HepG2 (cell line): ENCODE data around the gene FMO3. TPM values are rescaled to one million over a fixed set of nuclear protein-coding genes. Genes with fewer than 3 reads are reported as not detected.

Experiments used
- ATAC-seq: fragments of 200-7000 bp; cut with Tn5 transposase; 3 replicates; pipeline ENCODE4 v1.9.1; 2020; ENCODE audit warnings: mild to moderate bottlenecking, moderate library complexity
- BruUV-seq: library from RNA; stranded (reverse); fragments of 400-500 nt; replicated peaks from 2 replicates; lab custom pipeline; 2021; lab: Mats Ljungman, UMichigan
- CTCF ChIA-PET: fragments of 300-600 bp; formaldehyde crosslinking; extraction: SDS; loops from one replicate; lab custom pipeline; 2021; ENCODE audit warnings: low total read pairs, inconsistent platforms, low intra/inter-chr PET ratio; lab: Yijun Ruan, JAX
- POLR2A ChIA-PET: fragments of 350-600 bp; sonication (Branson Sonifier 250); formaldehyde crosslinking; loops from one replicate; lab custom pipeline; 2020; ENCODE audit warnings: antibody characterized with exemption, inconsistent platforms; lab: Yijun Ruan, JAX
- DNase-seq: peaks from one replicate; pipeline ENCODE4 v3.0.0-alpha.2; 2015; ENCODE audit warnings: low spot score
- FAIRE-seq: peaks from 3 replicates; lab custom pipeline; 2011; peaks lifted over from hg19 to GRCh38; lab: Jason Lieb, UNC
- H2AFZ ChIP-seq: one replicate; pipeline ENCODE4 v1.6.1; 2011; ENCODE audit warnings: low read length, inconsistent platforms
- H3K27ac ChIP-seq: fragments of 300-600 bp; 3 replicates; pipeline ENCODE4 v1.8.0; 2011; ENCODE audit warnings: mixed run types, mild to moderate bottlenecking, mixed read lengths, low read length, inconsistent platforms; ENCODE audit not compliant: insufficient read depth; ENCODE audit errors: extremely low read length
- H3K27me3 ChIP-seq, 2 experiments: fragments of 200-600 bp in 1 of 2; 2 replicates in 1 of 2; 3 replicates in 1 of 2; pipeline versions ENCODE4 v1.6.0 to v1.8.0; 2011; ENCODE audit warnings: low read length in 2 of 2, mild to moderate bottlenecking in 2 of 2, moderate library complexity in 2 of 2, inconsistent platforms in 1 of 2; ENCODE audit not compliant: insufficient read depth in 2 of 2, control insufficient read depth in 1 of 2
- H3K36me3 ChIP-seq, 2 experiments: fragments of 200-600 bp in 1 of 2; replicated peaks in 1 of 2; 2 replicates in 1 of 2; 3 replicates in 1 of 2; pipeline versions ENCODE4 v1.5.1 to v1.8.0; 2011; ENCODE audit warnings: low read length in 2 of 2, inconsistent platforms in 1 of 2; ENCODE audit not compliant: insufficient read depth in 2 of 2, control insufficient read depth in 1 of 2
- H3K4me1 ChIP-seq: 2 replicates; pipeline ENCODE4 v1.5.1; 2012; ENCODE audit warnings: low read length, inconsistent platforms; ENCODE audit not compliant: insufficient read depth
- H3K4me2 ChIP-seq: 2 replicates; pipeline ENCODE4 v1.6.0; 2011; ENCODE audit warnings: low read depth, low read length, inconsistent platforms
- H3K4me3 ChIP-seq, 3 experiments: fragments of 200-600 bp in 1 of 3; sonication (generic), shearing (Covaris generic) in 1 of 3; replicated peaks in 1 of 3; 2 replicates each; pipeline ENCODE4 v1.5.1; 2011 to 2016; ENCODE audit warnings: low read length in 3 of 3, inconsistent platforms in 2 of 3, low read depth in 2 of 3, mild to moderate bottlenecking in 2 of 3, control low read depth in 1 of 3, mixed read lengths in 1 of 3; ENCODE audit not compliant: insufficient read depth in 1 of 3
- H3K79me2 ChIP-seq: one replicate; pipeline ENCODE4 v1.6.1; 2011; ENCODE audit warnings: low read length, inconsistent platforms; ENCODE audit not compliant: insufficient read depth
- H3K9ac ChIP-seq: 2 replicates; pipeline ENCODE4 v1.6.0; 2011; ENCODE audit warnings: mild to moderate bottlenecking, low read depth, low read length, inconsistent platforms; ENCODE audit not compliant: insufficient read depth
- H3K9me3 ChIP-seq: 2 replicates; pipeline ENCODE4 v1.5.1; 2012; ENCODE audit warnings: mild to moderate bottlenecking, low read length
- H4K20me1 ChIP-seq: 2 replicates; pipeline ENCODE4 v1.6.0; 2011; ENCODE audit warnings: inconsistent platforms, mild to moderate bottlenecking, low read length, moderate library complexity; ENCODE audit not compliant: insufficient read depth
- MXI1 ChIP-seq: IDR thresholded peaks from 3 replicates; pipeline ENCODE4 v1.6.1; 2012; ENCODE audit warnings: low read depth, low read length, inconsistent platforms, borderline replicate concordance
- NCOA5 ChIP-seq: sonication (generic); formaldehyde crosslinking; IDR thresholded peaks from 2 replicates; pipeline ENCODE4 v1.4.0; 2020; ENCODE audit warnings: missing genetic modification reagents
- ZIK1 ChIP-seq: sonication (generic); formaldehyde crosslinking; IDR thresholded peaks from 2 replicates; pipeline ENCODE4 v1.5.0; 2020; ENCODE audit warnings: mild to moderate bottlenecking, low read depth, missing genetic modification reagents, borderline replicate concordance
- ZNF101 ChIP-seq: sonication (generic); formaldehyde crosslinking; IDR thresholded peaks from 2 replicates; pipeline ENCODE4 v1.4.0; 2020; ENCODE audit warnings: mild to moderate bottlenecking, low read depth, missing genetic modification reagents, borderline replicate concordance
- ZNF335 ChIP-seq: sonication (generic); formaldehyde crosslinking; IDR thresholded peaks from 2 replicates; pipeline ENCODE4 v1.4.0; 2020; ENCODE audit warnings: missing genetic modification reagents
- ZNF33A ChIP-seq: sonication (generic); formaldehyde crosslinking; IDR thresholded peaks from 2 replicates; pipeline ENCODE4 v1.5.1; 2020; ENCODE audit warnings: missing genetic modification reagents, mild to moderate bottlenecking, moderate library complexity, borderline replicate concordance
- ZNF350 ChIP-seq: sonication (generic); formaldehyde crosslinking; IDR thresholded peaks from 2 replicates; pipeline ENCODE4 v1.4.0; 2020; ENCODE audit warnings: mild to moderate bottlenecking, low read depth, missing genetic modification reagents, borderline replicate concordance
- WGBS: methylation state at CpG from one replicate; pipeline ENCODE4 v1.1.6; 2017; ENCODE audit warnings: low lambda C conversion rate; 5-methylcytosine and 5-hydroxymethylcytosine counted together
- in situ Hi-C: cut with HindIII; loops from 2 replicates; pipeline ENCODE4 v1.10.0; 2017; ENCODE audit warnings: low pct_unique_long_range_greater_than_20kb; ENCODE audit not compliant: extremely low pct_ligation_motif_present
- intact Hi-C: fragments of 100-400 bp; cut with micrococcal nuclease; formaldehyde crosslinking; loops from one replicate; pipeline ENCODE4 v1.10.0; 2022; ENCODE audit not compliant: unreplicated experiment
- polyA plus RNA-seq, 8 experiments: library from polyadenylated mRNA; depleted of rRNA in 3 of 8; stranded (reverse) in 7 of 8; unstranded in 1 of 8; fragments of >200 nt; fragmentation: Illumina TruSeq in 4 of 8; extraction: Trizol in 4 of 8; gene quantifications; 2 replicates each; pipeline versions ENCODE4 v1.2.1 to v1.2.3, GENCODE V29; 2011 to 2016; ENCODE audit warnings: low read depth in 4 of 8, missing spikeins in 1 of 8, mixed read lengths in 1 of 8; ENCODE audit not compliant: insufficient read depth in 1 of 8
- total RNA-seq, 5 experiments: library from RNA; depleted of rRNA; stranded (reverse); fragments of >200 nt; fragmentation: Illumina TruSeq; extraction: Trizol; gene quantifications; 2 replicates each; pipeline ENCODE4 v1.2.3, GENCODE V29; 2016; ENCODE audit warnings: low read depth in 1 of 5
- TF ChIP-seq, protein P1 (sequence below): sonication (generic); formaldehyde crosslinking; IDR thresholded peaks from 2 replicates; pipeline ENCODE4 v1.5.0; 2020; ENCODE audit warnings: mild to moderate bottlenecking, missing genetic modification reagents, moderate library complexity
- TF ChIP-seq, protein P2 (sequence below): IDR thresholded peaks from 2 replicates; pipeline ENCODE4 v1.6.1; 2016; ENCODE audit warnings: missing compliant biosample characterization, missing genetic modification reagents, borderline replicate concordance

Gene FMO3
- total and polyA plus RNA-seq, 2 of the 13 experiments (the other 11 are each of a cell fraction or from before 2014, with no cell fraction given) = not detected

- Histone ChIP-seq H3K9ac (no peak overlapping the region), H3K4me2 (no peak overlapping the region), H3K4me1 (no peaks in the 10 kb centered on the region), H2AFZ (no peak overlapping the region), H3K4me3 (no peak overlapping the region), H4K20me1 (no peaks in the 10 kb centered on the region), H3K79me2 (no peaks in the 10 kb centered on the region), H3K27ac (no peak overlapping the region), H3K27me3 (no peaks in the 10 kb centered on the region), H3K36me3 (no peaks in the 10 kb centered on the region), H3K9me3 (no peaks in the 10 kb centered on the region; the same call in 1 of the 2 replicates)
- intact Hi-C loops = no loop called here
- POLR2A ChIA-PET = no interaction called here
- CTCF ChIA-PET = no interaction called here
- no peak for ATAC-seq
- DNase-seq = no peak
- in situ Hi-C loops = no loop called here
- no peak for FAIRE-seq
- no TSS peak for BruUV-seq
- TF ChIP-seq ZIK1 (CRISPR knock-in tag) (no peak), ZNF101 (CRISPR knock-in tag) (no peak), NCOA5 (CRISPR knock-in tag) (no peak), ZNF350 (no peak), MXI1 (no peak), ZNF335 (no peak), ZNF33A (CRISPR knock-in tag) (no peak)
- TF ChIP-seq, protein P1, sequence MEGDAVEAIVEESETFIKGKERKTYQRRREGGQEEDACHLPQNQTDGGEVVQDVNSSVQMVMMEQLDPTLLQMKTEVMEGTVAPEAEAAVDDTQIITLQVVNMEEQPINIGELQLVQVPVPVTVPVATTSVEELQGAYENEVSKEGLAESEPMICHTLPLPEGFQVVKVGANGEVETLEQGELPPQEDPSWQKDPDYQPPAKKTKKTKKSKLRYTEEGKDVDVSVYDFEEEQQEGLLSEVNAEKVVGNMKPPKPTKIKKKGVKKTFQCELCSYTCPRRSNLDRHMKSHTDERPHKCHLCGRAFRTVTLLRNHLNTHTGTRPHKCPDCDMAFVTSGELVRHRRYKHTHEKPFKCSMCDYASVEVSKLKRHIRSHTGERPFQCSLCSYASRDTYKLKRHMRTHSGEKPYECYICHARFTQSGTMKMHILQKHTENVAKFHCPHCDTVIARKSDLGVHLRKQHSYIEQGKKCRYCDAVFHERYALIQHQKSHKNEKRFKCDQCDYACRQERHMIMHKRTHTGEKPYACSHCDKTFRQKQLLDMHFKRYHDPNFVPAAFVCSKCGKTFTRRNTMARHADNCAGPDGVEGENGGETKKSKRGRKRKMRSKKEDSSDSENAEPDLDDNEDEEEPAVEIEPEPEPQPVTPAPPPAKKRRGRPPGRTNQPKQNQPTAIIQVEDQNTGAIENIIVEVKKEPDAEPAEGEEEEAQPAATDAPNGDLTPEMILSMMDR (CRISPR knock-in tag) = no peak
- TF ChIP-seq, protein P2, sequence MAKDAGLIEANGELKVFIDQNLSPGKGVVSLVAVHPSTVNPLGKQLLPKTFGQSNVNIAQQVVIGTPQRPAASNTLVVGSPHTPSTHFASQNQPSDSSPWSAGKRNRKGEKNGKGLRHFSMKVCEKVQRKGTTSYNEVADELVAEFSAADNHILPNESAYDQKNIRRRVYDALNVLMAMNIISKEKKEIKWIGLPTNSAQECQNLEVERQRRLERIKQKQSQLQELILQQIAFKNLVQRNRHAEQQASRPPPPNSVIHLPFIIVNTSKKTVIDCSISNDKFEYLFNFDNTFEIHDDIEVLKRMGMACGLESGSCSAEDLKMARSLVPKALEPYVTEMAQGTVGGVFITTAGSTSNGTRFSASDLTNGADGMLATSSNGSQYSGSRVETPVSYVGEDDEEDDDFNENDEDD (CRISPR knock-in tag) = no peak
- WGBS = 42% methylated on average over 2 of the region's 2 CpGs
Observed at GRCh38 chr1:171152549-171152948, 61.8 kb downstream of the FMO3 start.
